CD4-positive, CD25-positive, alpha-beta regulatory T cell (primary cell): Measurements from ENCODE around the gene C4B. TPM values are rescaled to one million over a fixed set of nuclear protein-coding genes. Genes with fewer than 3 reads are reported as not detected.
"Not testable (repeated sequence)": the region's sequence is repeated elsewhere in the genome, so short reads cannot be mapped to it uniquely, and the experiment has no call there.

ENCODE experiments used
- ATAC-seq, 2 donors: fragments of 150-1000 bp; cut with Tn5 transposase; one replicate each; pipeline ENCODE4 v1.10.0; 2021; ENCODE audit warnings: low read depth in 2 of 2, moderate number of reproducible peaks in 2 of 2, moderate library complexity in 1 of 2
- DNase-seq, 3 donors: peaks; one replicate each; pipeline versions ENCODE4 v3.0.0 to v3.0.0-alpha.2; 2012 to 2022; ENCODE audit warnings: mixed read lengths in 1 of 3
- H3K27ac ChIP-seq: one replicate; pipeline ENCODE4 v1.7.0; 2013; ENCODE audit warnings: mild to moderate bottlenecking, low read length; ENCODE audit not compliant: insufficient read depth, poor library complexity, severe bottlenecking
- H3K27me3 ChIP-seq: one replicate; pipeline ENCODE4 v1.7.0; 2013; ENCODE audit warnings: low read length; ENCODE audit not compliant: control insufficient read depth, insufficient read depth
- H3K36me3 ChIP-seq: one replicate; pipeline ENCODE4 v1.7.0; 2013; ENCODE audit warnings: mild to moderate bottlenecking, low read length, moderate library complexity; ENCODE audit not compliant: control insufficient read depth, insufficient read depth
- H3K4me1 ChIP-seq: 2 replicates; pipeline ENCODE4 v1.7.0; 2013; ENCODE audit warnings: mild to moderate bottlenecking, low read length; ENCODE audit not compliant: insufficient read depth, control insufficient read depth, poor library complexity, severe bottlenecking
- H3K4me3 ChIP-seq: one replicate; pipeline ENCODE4 v1.7.0; 2013; ENCODE audit warnings: low read depth, mild to moderate bottlenecking, low read length, moderate library complexity
- H3K9me3 ChIP-seq, 2 experiments: 1 replicate in 1 of 2; 2 replicates in 1 of 2; pipeline ENCODE4 v1.7.0; 2013; ENCODE audit warnings: low read length in 2 of 2, mild to moderate bottlenecking in 1 of 2, moderate library complexity in 1 of 2; ENCODE audit not compliant: control insufficient read depth in 2 of 2
- H3K27ac Mint-ChIP-seq, 3 donors: one replicate each; pipeline ENCODE4 v1.8.0; 2020 to 2022; ENCODE audit warnings: mild to moderate bottlenecking in 3 of 3, mixed read lengths in 3 of 3, moderate library complexity in 2 of 3
- H3K27me3 Mint-ChIP-seq: one replicate; pipeline ENCODE4 v1.8.0; 2022; ENCODE audit warnings: mild to moderate bottlenecking, mixed read lengths
- H3K36me3 Mint-ChIP-seq: one replicate; pipeline ENCODE4 v1.8.0; 2020; ENCODE audit warnings: mixed read lengths
- H3K4me1 Mint-ChIP-seq, 4 donors: one replicate each; pipeline ENCODE4 v1.8.0; 2020 to 2022; ENCODE audit warnings: mixed read lengths in 4 of 4, mild to moderate bottlenecking in 1 of 4
- H3K4me3 Mint-ChIP-seq, 4 donors: one replicate each; pipeline ENCODE4 v1.8.0; 2020 to 2022; ENCODE audit warnings: mild to moderate bottlenecking in 4 of 4, mixed read lengths in 4 of 4, moderate library complexity in 3 of 4
- H3K9me3 Mint-ChIP-seq, 7 donors: one replicate each; pipeline ENCODE4 v1.8.0; 2020 to 2022; ENCODE audit warnings: mixed read lengths in 7 of 7, mild to moderate bottlenecking in 3 of 7, moderate library complexity in 2 of 7
- polyA plus RNA-seq, 4 donors: library from polyadenylated mRNA; unstranded; fragments of 300-500 nt; fragmentation: Illumina TruSeq; gene quantifications; one replicate each; pipeline ENCODE4 v1.2.3, GENCODE V29; 2021
- total RNA-seq: library from RNA; stranded (reverse); gene quantifications from one replicate; pipeline ENCODE4 v1.2.3, GENCODE V29; 2022

Gene C4B
- total and polyA plus RNA-seq, 5 donors from 2014 or later, result 0.52 to 3.6 TPM; not detected in 3

DNA sequence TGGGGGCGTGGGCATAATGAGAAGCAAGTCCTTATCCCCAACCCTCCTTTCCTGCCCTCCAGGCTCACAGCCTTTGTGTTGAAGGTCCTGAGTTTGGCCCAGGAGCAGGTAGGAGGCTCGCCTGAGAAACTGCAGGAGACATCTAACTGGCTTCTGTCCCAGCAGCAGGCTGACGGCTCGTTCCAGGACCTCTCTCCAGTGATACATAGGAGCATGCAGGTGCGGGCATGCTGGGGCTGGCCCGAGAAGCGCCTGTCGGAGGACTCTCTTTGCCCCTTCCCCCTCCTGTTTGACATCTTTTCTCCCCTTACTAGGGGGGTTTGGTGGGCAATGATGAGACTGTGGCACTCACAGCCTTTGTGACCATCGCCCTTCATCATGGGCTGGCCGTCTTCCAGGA, 14.0 kb downstream of the C4B start:
- H3K4me3 Mint-ChIP-seq, H3K36me3 ChIP-seq, ATAC-seq, H3K27me3 ChIP-seq, H3K4me3 ChIP-seq, H3K9me3 ChIP-seq, H3K4me1 Mint-ChIP-seq, H3K36me3 Mint-ChIP-seq, H3K27me3 Mint-ChIP-seq, H3K4me1 ChIP-seq, DNase-seq, H3K27ac ChIP-seq, H3K9me3 Mint-ChIP-seq, H3K27ac Mint-ChIP-seq: not testable (repeated sequence)

DNA sequence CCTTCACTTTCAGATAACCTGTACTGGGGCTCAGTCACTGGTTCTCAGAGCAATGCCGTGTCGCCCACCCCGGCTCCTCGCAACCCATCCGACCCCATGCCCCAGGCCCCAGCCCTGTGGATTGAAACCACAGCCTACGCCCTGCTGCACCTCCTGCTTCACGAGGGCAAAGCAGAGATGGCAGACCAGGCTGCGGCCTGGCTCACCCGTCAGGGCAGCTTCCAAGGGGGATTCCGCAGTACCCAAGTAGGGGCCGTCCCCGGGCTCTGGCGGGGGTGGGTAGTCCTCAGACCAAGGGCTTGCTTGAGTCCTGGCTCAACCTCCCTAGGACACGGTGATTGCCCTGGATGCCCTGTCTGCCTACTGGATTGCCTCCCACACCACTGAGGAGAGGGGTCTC, 15.0 kb downstream of the C4B start:
- not testable (repeated sequence) for H3K9me3 Mint-ChIP-seq, H3K27ac Mint-ChIP-seq, H3K4me1 Mint-ChIP-seq, DNase-seq, H3K27me3 Mint-ChIP-seq, H3K27me3 ChIP-seq, H3K36me3 Mint-ChIP-seq, ATAC-seq, H3K9me3 ChIP-seq, H3K36me3 ChIP-seq, H3K4me3 ChIP-seq, H3K27ac ChIP-seq, H3K4me1 ChIP-seq, H3K4me3 Mint-ChIP-seq

DNA sequence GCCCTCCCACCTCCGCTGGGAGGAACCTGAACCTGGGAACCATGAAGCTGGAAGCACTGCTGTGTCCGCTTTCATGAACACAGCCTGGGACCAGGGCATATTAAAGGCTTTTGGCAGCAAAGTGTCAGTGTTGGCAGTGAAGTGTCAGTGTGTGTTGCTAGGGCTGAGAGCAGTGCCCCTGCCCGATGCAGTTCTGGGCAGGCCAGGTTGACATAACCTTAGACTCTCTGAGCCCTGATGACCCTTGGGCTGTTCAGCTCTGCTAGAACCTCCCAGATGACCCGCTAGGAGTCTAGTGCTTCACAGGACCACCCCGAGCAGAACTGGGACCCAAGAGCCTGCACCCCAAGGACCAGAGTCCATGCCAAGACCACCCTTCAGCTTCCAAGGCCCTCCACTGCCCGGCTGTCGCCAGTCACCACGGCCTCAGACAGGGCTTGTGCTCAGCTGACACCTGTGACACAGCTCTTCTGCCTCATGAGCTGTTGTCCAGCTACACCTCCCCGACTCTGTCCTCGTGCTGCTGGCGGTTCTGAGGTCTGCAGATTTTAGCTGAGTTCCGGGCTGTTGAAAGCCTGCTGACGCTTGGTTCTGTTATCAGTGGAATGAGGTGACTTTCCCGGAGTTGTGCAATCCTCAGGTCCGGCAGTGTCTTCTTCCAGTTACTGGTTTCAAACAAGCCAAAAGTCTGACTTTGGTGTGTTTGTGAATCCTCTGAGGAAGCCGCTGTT, 20.9 kb downstream of the C4B start:
- H3K4me1 Mint-ChIP-seq, H3K4me1 ChIP-seq, ATAC-seq, DNase-seq, H3K27me3 ChIP-seq, H3K27me3 Mint-ChIP-seq, H3K4me3 Mint-ChIP-seq, H3K36me3 Mint-ChIP-seq, H3K9me3 ChIP-seq, H3K27ac Mint-ChIP-seq, H3K36me3 ChIP-seq, H3K4me3 ChIP-seq, H3K27ac ChIP-seq, H3K9me3 Mint-ChIP-seq: not testable (repeated sequence)

DNA sequence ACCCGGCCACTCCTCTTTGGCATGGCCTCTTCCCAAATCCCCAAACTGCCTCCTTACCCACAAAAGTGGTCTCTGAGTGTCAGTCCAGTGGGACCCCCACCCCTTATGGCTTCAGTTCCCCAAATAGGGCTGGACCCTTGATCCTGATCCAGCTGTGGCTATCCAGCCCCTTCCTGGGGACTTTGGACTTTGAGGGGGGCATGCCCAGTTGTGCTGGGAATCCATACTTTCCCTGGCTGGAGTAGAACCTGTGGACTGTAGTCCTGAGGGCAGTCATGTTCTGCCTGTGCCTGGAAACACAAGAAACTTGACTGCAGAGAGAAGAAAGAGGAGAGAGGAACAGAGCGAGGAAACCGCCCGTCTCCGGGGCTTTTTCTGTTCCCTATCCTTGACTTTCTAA, 22.5 kb downstream of the C4B start:
- not testable (repeated sequence) for H3K9me3 ChIP-seq, H3K9me3 Mint-ChIP-seq, H3K4me1 ChIP-seq, H3K27ac ChIP-seq, H3K4me1 Mint-ChIP-seq, H3K36me3 ChIP-seq, H3K4me3 Mint-ChIP-seq, H3K4me3 ChIP-seq, H3K27me3 Mint-ChIP-seq, H3K36me3 Mint-ChIP-seq, ATAC-seq, H3K27me3 ChIP-seq, DNase-seq
- peak overlapping the region in 1 of 3 donors; percentile 82 for H3K27ac Mint-ChIP-seq

DNA sequence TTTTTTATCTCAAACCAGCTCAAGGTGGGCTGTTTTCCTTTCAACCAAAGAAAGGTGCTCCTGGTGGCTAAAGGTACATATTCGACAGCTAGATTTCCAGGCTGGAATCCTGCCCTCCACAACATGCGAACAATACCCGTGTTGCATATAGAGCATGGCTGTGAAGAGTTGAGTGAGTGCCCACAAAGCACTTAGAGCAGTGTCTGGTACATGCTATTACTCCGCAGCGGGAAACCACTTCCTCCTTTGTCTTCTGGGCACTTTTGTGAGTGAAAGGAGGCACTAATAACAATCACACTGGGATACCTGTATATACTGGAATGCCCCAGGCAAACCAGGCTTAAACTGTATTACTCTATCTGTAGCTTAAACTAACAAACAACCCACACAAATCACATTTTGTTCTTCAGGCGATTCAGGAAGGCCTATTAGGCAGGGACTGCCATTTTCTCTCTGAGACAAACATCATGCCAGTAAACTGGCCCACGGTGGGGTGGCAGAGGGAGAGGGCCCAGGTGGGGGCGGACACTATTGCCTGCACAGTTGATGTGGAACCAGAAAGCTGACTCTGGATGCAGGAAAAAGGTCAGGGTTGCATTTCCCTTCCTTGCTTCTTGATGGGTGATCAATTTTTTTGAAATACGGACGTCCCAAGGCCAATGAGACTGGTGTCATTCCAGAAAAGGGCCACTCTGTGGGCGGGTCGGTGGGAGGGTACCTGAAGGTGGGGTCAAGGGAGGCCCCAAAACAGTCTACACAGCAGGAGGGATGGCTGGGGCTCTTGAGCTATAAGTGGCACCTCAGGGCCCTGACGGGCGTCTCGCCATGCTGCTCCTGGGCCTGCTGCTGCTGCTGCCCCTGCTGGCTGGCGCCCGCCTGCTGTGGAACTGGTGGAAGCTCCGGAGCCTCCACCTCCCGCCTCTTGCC, 23.3 kb downstream of the C4B start, which contains the start of gene CYP21A2:
TSS of gene CYP21A2 (plus strand) at position 818 of the 927 bp plus-strand sequence. CDS start at position 826, 8 bp downstream.
- Mint-ChIP-seq H3K27ac (peak within 1 kb of the TSS; percentile 82 to 93 (median 91)), H3K4me3 (peak within 1 kb of the TSS in 1 of 4 donors; percentile 52)
- not testable (repeated sequence) for H3K4me3 ChIP-seq, H3K27me3 Mint-ChIP-seq, H3K4me1 ChIP-seq, H3K27ac ChIP-seq, DNase-seq, H3K36me3 Mint-ChIP-seq, H3K4me1 Mint-ChIP-seq, H3K9me3 Mint-ChIP-seq, H3K9me3 ChIP-seq, H3K27me3 ChIP-seq, H3K36me3 ChIP-seq
- ATAC-seq, result peak; percentile 70 to 82

DNA sequence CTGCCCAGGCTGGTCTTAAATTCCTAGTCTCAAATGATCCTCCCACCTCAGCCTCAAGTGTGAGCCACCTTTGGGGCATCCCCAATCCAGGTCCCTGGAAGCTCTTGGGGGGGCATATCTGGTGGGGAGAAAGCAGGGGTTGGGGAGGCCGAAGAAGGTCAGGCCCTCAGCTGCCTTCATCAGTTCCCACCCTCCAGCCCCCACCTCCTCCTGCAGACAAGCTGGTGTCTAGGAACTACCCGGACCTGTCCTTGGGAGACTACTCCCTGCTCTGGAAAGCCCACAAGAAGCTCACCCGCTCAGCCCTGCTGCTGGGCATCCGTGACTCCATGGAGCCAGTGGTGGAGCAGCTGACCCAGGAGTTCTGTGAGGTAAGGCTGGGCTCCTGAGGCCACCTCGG, 24.3 kb downstream of the C4B start:
- H3K27me3 Mint-ChIP-seq, H3K36me3 Mint-ChIP-seq, H3K27ac Mint-ChIP-seq, H3K4me3 Mint-ChIP-seq, H3K36me3 ChIP-seq, H3K4me1 ChIP-seq, DNase-seq, H3K4me1 Mint-ChIP-seq, H3K4me3 ChIP-seq, H3K27me3 ChIP-seq, H3K9me3 ChIP-seq, H3K9me3 Mint-ChIP-seq, H3K27ac ChIP-seq, ATAC-seq: not testable (repeated sequence)

DNA sequence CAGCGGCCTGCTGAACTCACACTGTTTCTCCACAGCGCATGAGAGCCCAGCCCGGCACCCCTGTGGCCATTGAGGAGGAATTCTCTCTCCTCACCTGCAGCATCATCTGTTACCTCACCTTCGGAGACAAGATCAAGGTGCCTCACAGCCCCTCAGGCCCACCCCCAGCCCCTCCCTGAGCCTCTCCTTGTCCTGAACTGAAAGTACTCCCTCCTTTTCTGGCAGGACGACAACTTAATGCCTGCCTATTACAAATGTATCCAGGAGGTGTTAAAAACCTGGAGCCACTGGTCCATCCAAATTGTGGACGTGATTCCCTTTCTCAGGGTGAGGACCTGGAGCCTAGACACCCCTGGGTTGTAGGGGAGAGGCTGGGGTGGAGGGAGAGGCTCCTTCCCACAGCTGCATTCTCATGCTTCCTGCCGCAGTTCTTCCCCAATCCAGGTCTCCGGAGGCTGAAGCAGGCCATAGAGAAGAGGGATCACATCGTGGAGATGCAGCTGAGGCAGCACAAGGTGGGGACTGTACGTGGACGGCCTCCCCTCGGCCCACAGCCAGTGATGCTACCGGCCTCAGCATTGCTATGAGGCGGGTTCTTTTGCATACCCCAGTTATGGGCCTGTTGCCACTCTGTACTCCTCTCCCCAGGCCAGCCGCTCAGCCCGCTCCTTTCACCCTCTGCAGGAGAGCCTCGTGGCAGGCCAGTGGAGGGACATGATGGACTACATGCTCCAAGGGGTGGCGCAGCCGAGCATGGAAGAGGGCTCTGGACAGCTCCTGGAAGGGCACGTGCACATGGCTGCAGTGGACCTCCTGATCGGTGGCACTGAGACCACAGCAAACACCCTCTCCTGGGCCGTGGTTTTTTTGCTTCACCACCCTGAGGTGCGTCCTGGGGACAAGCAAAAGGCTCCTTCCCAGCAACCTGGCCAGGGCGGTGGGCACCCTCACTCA, 25.0 kb downstream of the C4B start:
- H3K4me1 Mint-ChIP-seq, H3K9me3 ChIP-seq, H3K27ac Mint-ChIP-seq, H3K4me3 ChIP-seq, H3K4me1 ChIP-seq, ATAC-seq, H3K9me3 Mint-ChIP-seq, H3K27ac ChIP-seq, DNase-seq, H3K27me3 ChIP-seq, H3K27me3 Mint-ChIP-seq, H3K36me3 Mint-ChIP-seq, H3K36me3 ChIP-seq, H3K4me3 Mint-ChIP-seq: not testable (repeated sequence)
